Tibial nerve (tissue), 4 donors: ENCODE results near the gene COMMD7. TPM values are rescaled to one million over a fixed set of nuclear protein-coding genes. Genes with fewer than 3 reads are reported as not detected.

Source experiments
- DNase-seq, 2 donors: peaks; one replicate each; pipeline ENCODE4 v3.0.0-alpha.2; 2019; ENCODE audit warnings: low spot score in 2 of 2
- H3K27ac ChIP-seq, 4 donors: fragments of 200-600 bp; sonication (generic) in 3 of 4; one replicate each; pipeline ENCODE4 v1.5.1; 2017 to 2019; ENCODE audit warnings: mild to moderate bottlenecking in 1 of 4
- H3K27me3 ChIP-seq, 2 donors: fragments of 200-600 bp; sonication (generic) in 1 of 2; one replicate each; pipeline versions ENCODE4 v1.5.1 to v1.6.0; 2017 to 2019
- H3K36me3 ChIP-seq, 3 donors: fragments of 200-600 bp; sonication (generic); one replicate each; pipeline ENCODE4 v1.5.1; 2018 to 2019
- H3K4me1 ChIP-seq, 4 donors: fragments of 200-600 bp; sonication (generic) in 3 of 4; one replicate each; pipeline ENCODE4 v1.5.1; 2017 to 2019
- H3K4me3 ChIP-seq, 4 donors: fragments of 200-600 bp; sonication (generic) in 3 of 4; one replicate each; pipeline ENCODE4 v1.5.1; 2017 to 2019; ENCODE audit warnings: mild to moderate bottlenecking in 1 of 4, moderate library complexity in 1 of 4
- H3K9me3 ChIP-seq, 4 donors: fragments of 200-600 bp; sonication (generic) in 3 of 4; one replicate each; pipeline ENCODE4 v1.5.1; 2017 to 2019
- EP300 ChIP-seq, 2 donors: sonication (generic); formaldehyde crosslinking; IDR thresholded peaks; one replicate each; pipeline ENCODE4 v1.6.1; 2017; ENCODE audit warnings: antibody characterized with exemption in 2 of 2, mild to moderate bottlenecking in 1 of 2
- POLR2A ChIP-seq, 2 donors: fragments of 450-650 bp; IDR thresholded peaks; one replicate each; pipeline ENCODE4 v1.6.1; 2017; ENCODE audit warnings: antibody characterized with exemption in 2 of 2, mild to moderate bottlenecking in 2 of 2, moderate library complexity in 2 of 2
- WGBS, 2 donors: methylation state at CpG; one replicate each; pipeline ENCODE4 v1.1.5; 2018; 5-methylcytosine and 5-hydroxymethylcytosine counted together
- total RNA-seq, 4 donors: library from RNA; depleted of rRNA; stranded (reverse); fragments of >200 nt; gene quantifications; one replicate each; pipeline ENCODE4 v1.1.0, GENCODE V29; 2016
- TF ChIP-seq, protein P1 (sequence below), 5 experiments: fragments of 200-600 bp in 3 of 5; fragments of 450-650 bp in 2 of 5; sonication (generic) in 3 of 5; IDR thresholded peaks; one replicate each; pipeline ENCODE4 v1.5.1; 2016 to 2019; ENCODE audit warnings: antibody characterized with exemption in 5 of 5, mild to moderate bottlenecking in 3 of 5, moderate library complexity in 2 of 5

Gene COMMD7
- total RNA-seq, 4 donors from 2014 or later, result 14.1 to 33.2 (median 17.8) TPM

DNA sequence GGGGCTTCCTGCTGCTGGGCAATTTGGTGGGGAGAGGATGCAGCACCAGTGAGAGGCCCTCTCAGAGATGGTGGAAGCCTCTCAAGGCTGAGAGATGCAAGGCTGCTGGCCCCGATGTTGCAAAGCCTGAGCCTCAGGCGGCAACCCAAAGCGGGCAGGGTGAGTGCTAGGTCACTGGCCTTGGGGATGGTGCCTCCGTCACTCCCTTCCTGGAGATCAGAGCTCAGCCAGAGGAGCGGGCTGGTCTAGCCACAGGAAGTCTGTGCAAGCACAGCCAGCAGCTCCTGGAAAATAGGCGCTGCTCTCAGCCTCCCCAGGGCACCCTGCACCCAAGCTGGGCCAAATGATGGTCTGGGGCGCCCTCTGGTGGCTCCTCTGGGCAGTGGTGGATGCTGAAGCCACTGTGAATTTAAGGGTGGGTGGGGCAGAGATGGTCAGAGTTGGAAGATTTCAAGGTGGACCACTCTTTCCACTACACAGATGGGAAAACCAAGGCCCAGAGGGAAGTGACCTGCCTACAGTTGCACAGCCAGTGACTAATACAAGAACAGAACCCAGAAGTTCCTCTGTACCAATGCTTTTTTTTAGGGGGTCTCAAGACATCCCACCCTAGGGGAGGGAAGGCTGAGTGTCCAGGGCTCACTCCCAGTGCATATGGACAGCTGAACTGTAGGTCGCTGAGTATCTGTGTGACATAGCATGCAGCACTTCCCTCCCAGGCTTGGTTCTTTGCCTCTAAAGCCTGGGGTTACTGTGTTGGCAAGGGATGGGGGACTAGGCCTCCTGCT lies 90.3 kb downstream of the COMMD7 start:
- Histone ChIP-seq H3K4me3 (no peak overlapping the region), H3K9me3 (no peaks in the 10 kb centered on the region), H3K36me3 (no peaks in the 10 kb centered on the region), H3K4me1 (peaks cover 0 to 6% (median 4%) of the 10 kb centered on the region in 4 donors), H3K27ac (no peak overlapping the region), H3K27me3 (no peaks in the 10 kb centered on the region)
- DNase-seq, result peak; percentile 64 to 85
- WGBS, 2 donors, result 2 to 7% methylated on average over 6 to 8 of the region's 8 CpGs
- no peak for TF ChIP-seq POLR2A (IDR thresholded peaks at IDR 0.05)
- peak in 1 of 2 donors; percentile 18 for TF ChIP-seq EP300 (IDR thresholded peaks at IDR 0.05)
- TF ChIP-seq, protein P1, sequence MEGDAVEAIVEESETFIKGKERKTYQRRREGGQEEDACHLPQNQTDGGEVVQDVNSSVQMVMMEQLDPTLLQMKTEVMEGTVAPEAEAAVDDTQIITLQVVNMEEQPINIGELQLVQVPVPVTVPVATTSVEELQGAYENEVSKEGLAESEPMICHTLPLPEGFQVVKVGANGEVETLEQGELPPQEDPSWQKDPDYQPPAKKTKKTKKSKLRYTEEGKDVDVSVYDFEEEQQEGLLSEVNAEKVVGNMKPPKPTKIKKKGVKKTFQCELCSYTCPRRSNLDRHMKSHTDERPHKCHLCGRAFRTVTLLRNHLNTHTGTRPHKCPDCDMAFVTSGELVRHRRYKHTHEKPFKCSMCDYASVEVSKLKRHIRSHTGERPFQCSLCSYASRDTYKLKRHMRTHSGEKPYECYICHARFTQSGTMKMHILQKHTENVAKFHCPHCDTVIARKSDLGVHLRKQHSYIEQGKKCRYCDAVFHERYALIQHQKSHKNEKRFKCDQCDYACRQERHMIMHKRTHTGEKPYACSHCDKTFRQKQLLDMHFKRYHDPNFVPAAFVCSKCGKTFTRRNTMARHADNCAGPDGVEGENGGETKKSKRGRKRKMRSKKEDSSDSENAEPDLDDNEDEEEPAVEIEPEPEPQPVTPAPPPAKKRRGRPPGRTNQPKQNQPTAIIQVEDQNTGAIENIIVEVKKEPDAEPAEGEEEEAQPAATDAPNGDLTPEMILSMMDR (IDR thresholded peaks at IDR 0.05), result peak; percentile 90 to 97 (median 94)

Other genes with a start within 250 kb of the COMMD7 start
- gene NOL4L, start 158.1 kb downstream of the COMMD7 start, total RNA-seq, result 10 to 100 TPM; 11.5 to 22.3 (median 19.9) TPM
- gene C20orf203, start 69.5 kb downstream of the COMMD7 start, total RNA-seq, result under 1 TPM in 3 of 4 donors, not detected in 1; 0.44 to 0.60 (median 0.59) TPM
- gene DNMT3B, start 18.9 kb upstream of the COMMD7 start, total RNA-seq, result 1 to 10 TPM; 1.0 to 1.5 (median 1.3) TPM
- 10 to 100 TPM; 59.0 to 85.8 (median 79.9) TPM for gene MAPRE1, start 76.5 kb upstream of the COMMD7 start, total RNA-seq
- gene EFCAB8, start 115.5 kb upstream of the COMMD7 start, total RNA-seq, result under 1 TPM in 2 of 4 donors, not detected in 2; 0.30 to 0.87 TPM